GM23248 (cell line): Measurements from ENCODE around the gene C10orf71.

Source experiments
- EZH2 ChIP-seq: fragments of 200-600 bp; sonication (generic); IDR thresholded peaks from 2 replicates; pipeline ENCODE4 v1.6.1; 2018; ENCODE audit warnings: antibody characterized with exemption, mild to moderate bottlenecking; ENCODE audit not compliant: insufficient read depth, poor library complexity, severe bottlenecking
- EZH2phosphoT487 ChIP-seq: fragments of 200-600 bp; sonication (generic); IDR thresholded peaks from 2 replicates; pipeline ENCODE4 v1.6.1; 2018; ENCODE audit warnings: antibody characterized with exemption, moderate library complexity, mild to moderate bottlenecking, low read depth; ENCODE audit not compliant: insufficient read depth

DNA sequence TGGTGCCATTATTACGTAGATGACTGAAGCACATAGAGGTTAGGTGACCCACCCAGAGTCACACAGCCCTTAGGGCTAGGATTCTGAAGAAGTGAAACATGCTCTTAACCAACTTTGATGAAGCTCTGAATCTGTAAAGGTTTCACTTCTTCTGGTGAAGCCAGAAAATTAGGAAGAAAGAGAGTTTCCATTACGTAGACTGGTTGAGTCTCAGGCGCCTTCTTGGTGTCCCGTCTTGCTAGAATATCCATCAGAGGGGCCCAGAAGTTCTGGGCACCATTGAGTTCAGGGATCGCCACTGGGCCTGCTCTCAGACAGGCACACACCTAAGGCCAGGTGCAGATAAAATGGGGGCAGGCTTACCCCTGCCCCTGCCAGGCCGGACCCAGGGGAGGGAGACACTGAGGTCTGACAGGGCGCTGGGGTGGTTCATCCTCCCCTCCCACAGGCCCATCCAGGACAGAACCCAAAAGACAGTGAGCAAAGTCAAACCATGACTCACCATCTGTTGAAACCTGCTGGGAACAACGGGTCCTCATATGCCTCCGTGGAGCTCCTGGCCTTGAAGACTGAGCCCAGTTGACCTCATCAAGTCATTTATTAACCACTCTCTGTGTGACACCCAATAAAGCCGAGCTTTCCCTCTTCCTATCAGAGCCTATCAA is 63.8 kb downstream of the C10orf71 start:
- TF ChIP-seq EZH2 = no peak
- TF ChIP-seq EZH2phosphoT487 = no peak
